Mesendoderm (in vitro differentiated cells): ENCODE measurements around the gene LONRF3.

Experiments used
- DNase-seq: peaks from one replicate; pipeline ENCODE4 v3.0.0; 2013
- H2AK5ac ChIP-seq: 2 replicates; pipeline ENCODE4 v1.6.1; 2013; ENCODE audit warnings: low read length, inconsistent platforms
- H2BK120ac ChIP-seq: 2 replicates; pipeline ENCODE4 v1.6.1; 2013; ENCODE audit warnings: low read depth, mild to moderate bottlenecking, low read length, moderate library complexity, mixed read lengths
- H2BK15ac ChIP-seq: replicated peaks from 2 replicates; pipeline ENCODE4 v1.6.1; 2013; ENCODE audit warnings: low read depth, mild to moderate bottlenecking, moderate library complexity
- H2BK5ac ChIP-seq: 2 replicates; pipeline ENCODE4 v1.6.1; 2013; ENCODE audit warnings: low read length, inconsistent platforms
- H3K18ac ChIP-seq: 2 replicates; pipeline ENCODE4 v1.6.1; 2013; ENCODE audit warnings: mild to moderate bottlenecking, low read length, mixed read lengths
- H3K23ac ChIP-seq: one replicate; pipeline ENCODE4 v1.6.1; 2013; ENCODE audit warnings: low read length
- H3K27ac ChIP-seq: 2 replicates; pipeline ENCODE4 v1.5.1; 2013; ENCODE audit warnings: low read depth, mild to moderate bottlenecking, inconsistent platforms, low read length, moderate library complexity
- H3K27me3 ChIP-seq: 2 replicates; pipeline ENCODE4 v1.6.1; 2013; ENCODE audit warnings: low read length, control low read depth, mild to moderate bottlenecking, inconsistent platforms; ENCODE audit not compliant: insufficient read depth, poor library complexity
- H3K36me3 ChIP-seq: 2 replicates; pipeline ENCODE4 v1.6.1; 2013; ENCODE audit warnings: low read length, inconsistent platforms; ENCODE audit not compliant: control insufficient read depth, insufficient read depth
- H3K4ac ChIP-seq: one replicate; pipeline ENCODE4 v1.6.1; 2013; ENCODE audit warnings: low read depth, mild to moderate bottlenecking, low read length, moderate library complexity
- H3K4me1 ChIP-seq: 2 replicates; pipeline ENCODE4 v1.6.1; 2013; ENCODE audit warnings: low read depth, low read length, inconsistent platforms; ENCODE audit not compliant: control insufficient read depth
- H3K4me2 ChIP-seq: 2 replicates; pipeline ENCODE4 v1.6.1; 2013; ENCODE audit warnings: low read length
- H3K4me3 ChIP-seq: 2 replicates; pipeline ENCODE4 v1.5.1; 2013; ENCODE audit warnings: mild to moderate bottlenecking, low read length
- H3K56ac ChIP-seq: one replicate; pipeline ENCODE4 v1.6.1; 2013; ENCODE audit warnings: low read length
- H3K79me1 ChIP-seq: 2 replicates; pipeline ENCODE4 v1.6.1; 2013; ENCODE audit warnings: low read length, inconsistent platforms
- H3K79me2 ChIP-seq: 2 replicates; pipeline ENCODE4 v1.6.1; 2013; ENCODE audit warnings: mild to moderate bottlenecking, low read length; ENCODE audit not compliant: control insufficient read depth, insufficient read depth
- H3K9ac ChIP-seq: 2 replicates; pipeline ENCODE4 v1.6.1; 2013; ENCODE audit warnings: low read length, inconsistent platforms
- H4K5ac ChIP-seq: one replicate; pipeline ENCODE4 v1.6.1; 2013; ENCODE audit warnings: low read length
- H4K8ac ChIP-seq: one replicate; pipeline ENCODE4 v1.6.1; 2013; ENCODE audit warnings: low read depth, mild to moderate bottlenecking, control low read depth, low read length, moderate library complexity
- WGBS: extraction: QIAGEN DNeasy Blood & Tissue Kit; methylation state at CpG from one replicate; pipeline ENCODE4 v1.1.7; 2013; ENCODE audit warnings: low lambda C conversion rate, missing lambda C conversion rate; ENCODE audit not compliant: insufficient coverage; ENCODE audit errors: extremely low coverage; 5-methylcytosine and 5-hydroxymethylcytosine counted together

Gene LONRF3

DNA sequence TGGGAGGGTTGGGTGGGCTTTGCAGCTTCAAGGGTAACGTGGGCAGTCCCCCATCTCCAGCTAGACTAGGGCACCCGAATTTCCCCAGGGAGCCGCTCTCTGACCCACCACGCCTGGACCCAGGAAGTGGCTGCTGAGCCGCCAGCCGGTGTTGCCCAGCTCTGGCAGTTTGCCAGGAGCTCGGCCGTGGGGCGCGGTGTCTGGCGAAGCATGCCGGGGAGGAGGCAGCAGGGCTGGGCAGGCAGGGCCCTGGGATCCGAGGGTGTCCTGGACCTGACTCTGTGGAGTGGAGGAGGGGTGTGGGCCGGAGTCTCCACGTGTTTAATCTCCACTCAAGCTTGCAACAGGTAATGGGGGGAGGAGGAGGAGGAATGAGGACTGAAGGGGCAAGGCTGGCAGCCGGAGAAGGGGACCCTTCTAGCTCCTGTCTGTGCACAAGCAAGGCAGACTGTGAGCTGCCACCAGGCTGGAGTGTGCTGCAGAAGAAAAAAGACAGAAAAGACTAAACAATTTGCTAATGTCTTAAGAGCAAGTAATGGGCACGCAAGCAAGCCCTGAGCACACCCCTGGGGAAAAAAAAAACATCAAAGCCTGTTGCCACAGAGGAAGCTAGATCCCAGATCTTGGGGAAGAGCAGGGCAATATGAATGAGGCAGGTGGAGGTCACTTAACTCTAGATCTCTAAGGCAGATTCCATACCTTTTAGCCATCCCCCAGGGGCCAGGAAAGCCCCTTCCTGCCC is 2.4 kb downstream of the LONRF3 start:
- peak; percentile 21 for DNase-seq
- peaks cover 30% of the 10 kb centered on the region for H3K27me3 ChIP-seq
- H3K23ac ChIP-seq, result no peak overlapping the region

DNA sequence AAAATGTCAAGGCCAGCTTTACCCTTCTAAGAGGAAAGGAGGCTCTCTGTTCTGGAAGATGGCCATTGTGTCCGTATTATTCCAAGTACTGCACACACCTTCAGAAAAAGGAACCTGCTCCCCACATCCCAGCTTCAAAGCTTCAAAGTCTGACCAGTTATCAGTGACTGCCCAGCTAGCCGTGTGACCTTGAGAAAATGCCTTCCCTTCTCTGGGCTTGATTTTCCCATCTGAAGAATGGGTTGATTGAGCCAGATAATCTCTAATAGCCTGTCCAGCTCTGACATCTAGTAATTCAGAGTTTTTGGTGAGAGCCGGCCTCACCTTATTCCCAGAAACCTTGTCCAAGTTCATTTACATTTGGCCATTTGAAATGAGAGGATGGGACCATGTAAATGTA is 3.0 kb downstream of the LONRF3 start:
- Histone ChIP-seq H2BK120ac (no peak overlapping the region), H3K79me2 (no peaks in the 10 kb centered on the region), H3K36me3 (no peaks in the 10 kb centered on the region), H3K4me2 (no peak overlapping the region), H3K9ac (no peak overlapping the region), H3K79me1 (no peaks in the 10 kb centered on the region), H3K4me1 (no peaks in the 10 kb centered on the region), H2AK5ac (no peak overlapping the region), H4K8ac (no peak overlapping the region), H2BK15ac (no peak overlapping the region), H3K4ac (no peak overlapping the region), H3K27ac (no peak overlapping the region), H3K4me3 (no peak overlapping the region), H3K56ac (no peak overlapping the region), H3K18ac (no peak overlapping the region), H3K23ac (no peak overlapping the region), H2BK5ac (no peak overlapping the region), H4K5ac (no peak overlapping the region), H3K27me3 (peaks cover 30% of the 10 kb centered on the region)
- WGBS, result no CpG with 5 or more reads among the region's 3 CpGs
- DNase-seq, result no peak

More for the DNA sequence above, 2.4 kb downstream of the LONRF3 start:
- Histone ChIP-seq H3K4ac (no peak overlapping the region), H3K9ac (no peak overlapping the region), H2BK15ac (no peak overlapping the region), H2BK120ac (no peak overlapping the region), H3K18ac (peak overlapping the region; percentile 60), H3K56ac (peak overlapping the region; percentile 42), H3K4me1 (no peaks in the 10 kb centered on the region), H3K27ac (no peak overlapping the region), H3K79me2 (no peaks in the 10 kb centered on the region), H3K4me3 (no peak overlapping the region), H4K5ac (no peak overlapping the region), H2BK5ac (no peak overlapping the region), H4K8ac (no peak overlapping the region), H3K36me3 (no peaks in the 10 kb centered on the region), H3K79me1 (no peaks in the 10 kb centered on the region), H2AK5ac (no peak overlapping the region), H3K4me2 (no peak overlapping the region)
- WGBS, result no CpG with 5 or more reads among the region's 17 CpGs

DNA sequence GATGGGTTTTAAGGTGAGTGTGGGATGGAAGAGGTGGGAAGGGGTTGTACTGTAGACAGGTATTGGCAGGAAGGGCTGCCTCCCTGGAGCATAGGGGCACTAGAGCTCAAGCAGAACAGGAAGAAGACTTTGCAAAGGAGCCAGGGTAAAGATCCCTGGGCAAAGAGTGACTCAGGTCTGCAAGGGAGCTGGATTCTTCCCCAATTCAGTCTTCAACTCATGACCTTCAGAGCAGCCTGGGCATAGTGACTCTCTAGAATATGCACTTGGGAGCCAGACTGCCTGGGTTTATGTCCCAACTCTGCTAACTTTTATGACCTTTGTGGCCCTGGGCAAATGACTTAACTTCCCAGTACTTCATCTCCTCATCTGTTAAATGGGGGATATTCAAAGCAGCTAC is 4.0 kb downstream of the LONRF3 start:
- no peak for DNase-seq
- no peak overlapping the region for H3K4me2 ChIP-seq
- no peak overlapping the region for H3K23ac ChIP-seq
- H3K56ac ChIP-seq, result no peak overlapping the region
- H2BK5ac ChIP-seq, result no peak overlapping the region
- no peaks in the 10 kb centered on the region for H3K4me1 ChIP-seq
- H2AK5ac ChIP-seq, result no peak overlapping the region
- no peak overlapping the region for H3K4me3 ChIP-seq
- H3K79me2 ChIP-seq, result no peaks in the 10 kb centered on the region
- no peak overlapping the region for H4K8ac ChIP-seq
- no peak overlapping the region for H3K27ac ChIP-seq
- H3K9ac ChIP-seq, result no peak overlapping the region
- no peaks in the 10 kb centered on the region for H3K36me3 ChIP-seq
- no peak overlapping the region for H2BK15ac ChIP-seq
- H4K5ac ChIP-seq, result no peak overlapping the region
- peaks cover 20% of the 10 kb centered on the region for H3K27me3 ChIP-seq
- H2BK120ac ChIP-seq, result no peak overlapping the region
- no peak overlapping the region for H3K4ac ChIP-seq
- H3K79me1 ChIP-seq, result no peaks in the 10 kb centered on the region
- H3K18ac ChIP-seq, result no peak overlapping the region

DNA sequence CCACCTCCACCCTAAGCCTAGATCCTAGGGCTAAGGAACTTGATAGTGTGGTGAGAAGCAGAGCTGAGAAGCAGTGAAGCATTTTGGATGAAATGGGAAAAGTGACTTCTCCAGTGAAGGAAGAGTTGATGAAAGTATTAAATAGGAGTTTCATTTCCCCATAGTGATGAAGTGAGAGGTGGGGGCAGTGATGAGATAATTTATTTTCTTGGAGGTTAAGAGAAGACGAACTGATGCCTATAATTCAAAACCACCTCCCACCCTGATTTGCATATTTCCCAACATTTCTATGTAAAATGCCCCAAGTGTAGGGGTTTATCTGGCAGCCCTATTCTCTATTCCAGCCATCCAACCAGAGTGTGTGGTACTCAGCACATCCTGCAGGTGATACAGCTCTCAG is 6.3 kb downstream of the LONRF3 start:
- Histone ChIP-seq H3K4ac (no peak overlapping the region), H4K8ac (no peak overlapping the region), H3K79me2 (no peaks in the 10 kb centered on the region), H3K23ac (no peak overlapping the region), H2BK5ac (no peak overlapping the region), H2BK120ac (no peak overlapping the region), H3K4me1 (no peaks in the 10 kb centered on the region), H3K79me1 (no peaks in the 10 kb centered on the region), H2BK15ac (no peak overlapping the region), H2AK5ac (no peak overlapping the region), H4K5ac (no peak overlapping the region), H3K4me3 (no peak overlapping the region), H3K9ac (no peak overlapping the region), H3K4me2 (no peak overlapping the region), H3K18ac (no peak overlapping the region), H3K36me3 (no peaks in the 10 kb centered on the region), H3K27ac (no peak overlapping the region), H3K56ac (no peak overlapping the region), H3K27me3 (peaks cover 6% of the 10 kb centered on the region)
- no CpG with 5 or more reads among the region's 1 CpG for WGBS
- DNase-seq, result no peak

DNA sequence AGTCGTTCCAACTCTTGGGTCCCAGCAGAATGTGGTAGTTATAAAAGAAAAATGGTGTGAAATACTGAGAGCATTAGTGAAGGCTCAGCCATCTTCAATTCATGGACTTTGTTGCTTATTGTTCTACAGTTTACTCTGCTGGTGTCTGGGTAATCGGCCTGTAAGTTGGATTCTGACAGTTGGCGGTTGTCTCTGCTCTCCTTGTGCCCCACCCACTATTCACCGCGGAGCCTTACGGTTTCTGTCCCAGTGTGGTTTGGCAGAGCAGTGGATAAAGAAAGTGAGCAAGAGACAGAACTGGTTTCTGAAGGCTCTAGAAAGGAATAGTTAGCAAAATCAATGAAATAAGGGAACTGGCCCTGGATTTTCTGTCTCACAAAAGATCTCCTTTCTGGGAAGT is 9.1 kb downstream of the LONRF3 start:
- H3K27me3 ChIP-seq, result peaks cover 1% of the 10 kb centered on the region
- no peak overlapping the region for H3K4ac ChIP-seq
- H3K4me2 ChIP-seq, result no peak overlapping the region
- no peak overlapping the region for H2AK5ac ChIP-seq
- H2BK120ac ChIP-seq, result no peak overlapping the region
- no peaks in the 10 kb centered on the region for H3K79me2 ChIP-seq
- H3K18ac ChIP-seq, result no peak overlapping the region
- WGBS, result no CpG with 5 or more reads among the region's 6 CpGs
- H3K9ac ChIP-seq, result no peak overlapping the region
- H4K5ac ChIP-seq, result no peak overlapping the region
- H3K36me3 ChIP-seq, result no peaks in the 10 kb centered on the region
- no peaks in the 10 kb centered on the region for H3K79me1 ChIP-seq
- DNase-seq, result no peak
- no peaks in the 10 kb centered on the region for H3K4me1 ChIP-seq
- no peak overlapping the region for H2BK5ac ChIP-seq
- H3K23ac ChIP-seq, result no peak overlapping the region
- H3K56ac ChIP-seq, result no peak overlapping the region
- no peak overlapping the region for H3K4me3 ChIP-seq
- no peak overlapping the region for H3K27ac ChIP-seq
- no peak overlapping the region for H2BK15ac ChIP-seq
- H4K8ac ChIP-seq, result no peak overlapping the region

DNA sequence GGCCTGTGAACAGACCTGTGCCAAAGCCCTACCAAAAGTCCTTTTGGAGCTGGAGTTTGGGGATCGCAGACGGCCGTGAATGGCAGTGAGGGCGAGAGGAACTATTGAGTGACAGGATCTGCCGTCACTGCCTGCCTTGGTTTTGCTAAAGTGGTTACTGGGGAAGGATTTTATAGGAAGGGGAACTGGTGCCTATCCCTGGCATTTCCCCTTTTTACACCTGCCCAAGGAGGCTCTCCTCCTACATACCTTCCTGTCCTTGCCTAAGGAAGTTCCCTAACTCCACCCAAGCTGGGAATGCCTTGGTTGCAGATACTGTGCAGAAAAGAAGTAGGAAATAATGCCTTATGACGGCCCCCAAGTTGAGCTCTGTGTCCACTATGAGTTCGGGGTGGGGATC is 14.5 kb downstream of the LONRF3 start:
- H4K8ac ChIP-seq, result no peak overlapping the region
- H3K79me1 ChIP-seq, result no peaks in the 10 kb centered on the region
- H3K4me1 ChIP-seq, result no peaks in the 10 kb centered on the region
- H3K36me3 ChIP-seq, result no peaks in the 10 kb centered on the region
- no peak overlapping the region for H3K4me2 ChIP-seq
- no peak overlapping the region for H2BK120ac ChIP-seq
- no peak overlapping the region for H2BK5ac ChIP-seq
- H3K18ac ChIP-seq, result no peak overlapping the region
- no peak overlapping the region for H2BK15ac ChIP-seq
- H3K23ac ChIP-seq, result no peak overlapping the region
- no peak overlapping the region for H3K4me3 ChIP-seq
- no peaks in the 10 kb centered on the region for H3K79me2 ChIP-seq
- H3K56ac ChIP-seq, result no peak overlapping the region
- H4K5ac ChIP-seq, result no peak overlapping the region
- H2AK5ac ChIP-seq, result no peak overlapping the region
- no CpG with 5 or more reads among the region's 7 CpGs for WGBS
- no peak overlapping the region for H3K9ac ChIP-seq
- no peaks in the 10 kb centered on the region for H3K27me3 ChIP-seq
- no peak overlapping the region for H3K4ac ChIP-seq
- H3K27ac ChIP-seq, result no peak overlapping the region
- no peak for DNase-seq
